ENCODE measurements around the gene RND3. TPM values are rescaled to one million over a fixed set of nuclear protein-coding genes. Genes with fewer than 3 reads are reported as not detected.

The RND3 gene
- total RNA-seq, 1 experiment from 2014 or later = 62.6 TPM

- DNase-seq (ENCODE audit: low read depth) = no peak
These were observed 6.9 kb upstream of the RND3 start for GRCh38 chr2:150494234-150494945.

GRCh38 chr2:150491943-150492342, 4.5 kb upstream of the RND3 start:
- DNase-seq (ENCODE audit: low read depth) = peak; percentile 73

DNA sequence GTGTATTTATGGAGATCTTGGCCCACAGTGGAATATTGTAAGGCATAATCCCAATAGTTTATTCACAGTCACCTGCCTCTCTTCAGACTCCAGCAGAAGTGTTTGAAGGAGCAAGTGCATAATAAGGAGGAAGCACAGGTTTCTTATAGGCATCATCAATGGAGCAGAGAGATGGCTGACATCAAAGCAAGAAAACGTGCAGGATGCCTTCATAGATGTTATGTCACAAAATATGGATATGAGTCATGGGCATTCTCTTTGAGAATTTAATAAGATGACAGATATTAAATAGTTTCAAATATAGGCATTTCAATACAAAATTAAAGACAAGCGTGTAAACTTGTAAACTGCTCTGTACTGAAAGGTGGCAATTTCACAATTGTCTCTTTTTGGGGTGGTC, 4.0 kb upstream of the RND3 start:
- DNase-seq (ENCODE audit: low read depth) = no peak

GRCh38 chr2:150490466-150490865, 3.0 kb upstream of the RND3 start:
- no peak for DNase-seq (ENCODE audit: low read depth)

- DNase-seq (ENCODE audit: low read depth) = peak; percentile 40
These were observed 655 bp downstream of the RND3 start for GRCh38 chr2:150486539-150487484.

GRCh38 chr2:150485871-150486538, 1.5 kb downstream of the RND3 start:
- DNase-seq (ENCODE audit: low read depth) = peak; percentile 81

GRCh38 chr2:150485114-150485870, 2.2 kb downstream of the RND3 start:
- peak; percentile 72 for DNase-seq (ENCODE audit: low read depth)

- no peak for DNase-seq (ENCODE audit: low read depth)
These were observed 2.9 kb downstream of the RND3 start for GRCh38 chr2:150484461-150485021.

DNA sequence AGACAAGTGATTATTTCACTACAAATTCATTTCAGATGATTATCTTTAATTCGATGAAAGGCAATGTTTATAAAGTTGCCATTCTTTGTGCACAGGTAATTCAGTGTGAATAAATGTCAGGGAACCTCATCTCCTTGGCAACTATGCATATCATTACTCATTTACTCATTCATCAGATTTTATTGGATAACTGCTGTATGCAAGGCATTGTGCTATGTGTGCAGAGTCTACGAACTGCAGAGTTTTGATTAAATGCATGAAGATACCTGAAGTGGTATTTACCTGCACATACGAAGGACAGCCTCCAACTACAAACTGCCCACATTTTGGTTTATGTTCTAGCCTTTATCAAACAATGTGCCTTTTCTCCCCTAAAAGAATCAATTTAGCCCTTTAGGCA, 3.5 kb downstream of the RND3 start:
- DNase-seq (ENCODE audit: low read depth) = no peak

GRCh38 chr2:150483532-150483931, 3.9 kb downstream of the RND3 start:
- no peak for DNase-seq (ENCODE audit: low read depth)

DNA sequence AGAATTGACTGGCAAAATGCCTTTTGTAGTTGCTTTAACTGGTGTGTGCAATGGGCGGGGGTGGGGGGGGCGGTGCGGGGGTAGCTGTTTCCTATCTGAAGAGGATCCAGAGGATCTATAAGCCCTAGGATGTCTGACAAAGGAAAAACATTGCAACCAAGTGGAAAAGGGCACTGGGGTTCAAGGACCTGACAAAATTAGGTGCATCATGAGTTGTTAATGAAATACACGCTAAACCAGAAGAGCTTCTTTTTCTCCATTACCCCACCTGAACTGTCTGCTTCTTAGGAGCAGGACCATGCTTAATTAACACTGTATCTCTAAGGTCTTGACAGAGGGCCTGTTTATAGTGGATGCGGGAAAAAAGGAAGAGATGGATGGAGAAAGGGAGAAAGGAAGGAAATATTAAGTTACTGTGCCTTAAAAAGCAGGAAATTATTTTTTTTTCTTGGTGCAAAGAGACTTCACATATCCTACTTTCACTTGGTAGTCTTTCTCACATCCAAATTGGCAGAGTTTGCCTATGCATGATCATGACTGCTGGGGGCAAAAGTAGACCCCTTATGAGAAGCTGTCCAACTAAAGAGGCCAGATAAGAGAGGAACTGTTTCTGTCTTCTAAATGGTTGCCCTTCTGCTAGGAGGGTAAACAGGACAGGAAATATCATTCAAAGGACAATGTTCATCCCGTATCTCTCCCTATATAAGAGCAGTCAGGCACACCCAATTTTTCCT, 4.6 kb downstream of the RND3 start:
- DNase-seq (ENCODE audit: low read depth) = no peak

GRCh38 chr2:150482111-150482510, 5.4 kb downstream of the RND3 start:
- no peak for DNase-seq (ENCODE audit: low read depth)

GRCh38 chr2:150480971-150481830, 6.3 kb downstream of the RND3 start:
- no peak for DNase-seq (ENCODE audit: low read depth)

GRCh38 chr2:150480241-150480640, 7.2 kb downstream of the RND3 start:
- peak; percentile 63 for DNase-seq (ENCODE audit: low read depth)

- DNase-seq (ENCODE audit: low read depth) = peak; percentile 40
These were observed 8.2 kb downstream of the RND3 start for GRCh38 chr2:150479075-150479915.

DNA sequence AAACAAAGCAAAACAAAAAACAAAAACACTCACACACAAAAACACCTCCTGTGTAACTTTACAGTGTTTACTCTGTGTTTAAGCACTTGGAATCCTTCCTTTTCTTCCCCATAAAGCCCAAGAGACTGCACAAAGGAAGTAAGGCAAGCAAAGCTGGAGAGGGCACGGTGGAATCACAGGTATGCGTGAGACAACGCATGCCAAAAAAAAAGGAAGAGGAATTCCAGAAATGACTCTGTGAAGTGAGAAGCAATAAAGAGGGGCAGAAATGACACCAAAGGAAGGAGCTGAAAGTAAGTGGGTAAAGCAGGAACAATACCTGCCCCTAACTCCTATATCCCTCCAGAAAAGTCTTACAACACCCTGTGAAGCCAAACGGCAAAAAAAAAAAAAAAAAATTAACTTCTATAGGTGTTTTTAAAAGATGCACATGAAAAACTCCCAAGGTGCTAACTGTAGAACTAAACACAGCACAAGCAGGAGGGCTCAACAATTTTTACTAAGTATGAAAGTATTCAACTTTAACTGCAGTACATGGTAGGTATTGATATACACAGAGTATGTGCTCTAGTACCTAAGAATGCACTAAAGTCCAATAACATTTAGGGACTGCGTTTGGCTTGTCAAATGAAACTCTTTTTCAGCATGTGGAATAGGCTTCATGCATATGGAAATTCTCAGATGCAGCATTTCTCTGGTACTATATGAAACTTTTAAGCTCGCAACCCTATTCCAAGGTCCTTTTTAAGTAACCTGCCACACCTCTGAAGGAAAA, 9.1 kb downstream of the RND3 start:
- no peak for DNase-seq (ENCODE audit: low read depth)

- DNase-seq (ENCODE audit: low read depth) = no peak
These were observed 10.1 kb downstream of the RND3 start for GRCh38 chr2:150477347-150477746.
